K562 (cell line): ENCODE measurements around the gene SLC2A6.

Experiments
- ELK1 ChIP-seq: sonication (generic); formaldehyde crosslinking; IDR thresholded peaks from 2 replicates; pipeline ENCODE4 v1.8.1; 2022; ENCODE audit warnings: missing genetic modification reagents
- ETV6 ChIP-seq, 3 experiments: fragments of 150-350 bp in 1 of 3; sonication (generic) in 1 of 3; formaldehyde crosslinking in 1 of 3; IDR thresholded peaks; 2 replicates each; pipeline versions ENCODE4 v1.6.1 to v1.8.0; 2014 to 2022; ENCODE audit warnings: borderline replicate concordance in 2 of 3, low read depth in 2 of 3, antibody characterized with exemption in 1 of 3, low read length in 1 of 3, mild to moderate bottlenecking in 1 of 3, missing genetic modification reagents in 1 of 3
- GABPA ChIP-seq: fragments of 200-800 bp; sonication (Bioruptor generic); conservative IDR thresholded peaks from 2 replicates; pipeline ENCODE4 v1.6.1; 2016; ENCODE audit warnings: low read depth, missing genetic modification characterization, missing compliant biosample characterization
- NRF1 ChIP-seq, 2 experiments: fragments of 450-650 bp; IDR thresholded peaks in 1 of 2; conservative IDR thresholded peaks in 1 of 2; 2 replicates each; pipeline ENCODE4 v1.6.1; 2014; ENCODE audit warnings: mild to moderate bottlenecking in 2 of 2
- TEAD4 ChIP-seq, 2 experiments: sonication (generic) in 1 of 2; formaldehyde crosslinking in 1 of 2; IDR thresholded peaks; 2 replicates each; pipeline versions ENCODE4 v1.6.1 to v1.8.0; 2012 to 2022; ENCODE audit warnings: borderline replicate concordance in 1 of 2, inconsistent platforms in 1 of 2, low read length in 1 of 2, mild to moderate bottlenecking in 1 of 2, missing genetic modification reagents in 1 of 2
- YY1 ChIP-seq, 3 experiments: IDR thresholded peaks; 2 replicates each; pipeline ENCODE4 v1.6.1; 2011; ENCODE audit warnings: low read length in 2 of 3, mild to moderate bottlenecking in 2 of 3, moderate library complexity in 2 of 3, borderline replicate concordance in 1 of 3, control low read depth in 1 of 3, low read depth in 1 of 3; ENCODE audit not compliant: insufficient read depth in 3 of 3, insufficient replicate concordance in 2 of 3, control insufficient read depth in 1 of 3, insufficient read length in 1 of 3; ENCODE audit errors: extremely low read depth in 1 of 3
- ZC3H4 ChIP-seq: sonication (generic); formaldehyde crosslinking; IDR thresholded peaks from 2 replicates; pipeline ENCODE4 v1.9.0; 2021; ENCODE audit warnings: missing genetic modification reagents, borderline replicate concordance
- ZNF551 ChIP-seq: fragments of 250-450 bp; sonication (Bioruptor Pico); IDR thresholded peaks from 2 replicates; pipeline ENCODE4 v1.5.0; 2021; ENCODE audit warnings: mild to moderate bottlenecking, moderate library complexity
- TF ChIP-seq, protein P1 (sequence below): fragments of 150-350 bp; conservative IDR thresholded peaks from 2 replicates; pipeline ENCODE4 v1.6.1; 2014; ENCODE audit warnings: low read length
- TF ChIP-seq, protein P2 (sequence below), 3 experiments: IDR thresholded peaks in 2 of 3; conservative IDR thresholded peaks in 1 of 3; 2 replicates each; pipeline ENCODE4 v1.5.1; 2011 to 2012; ENCODE audit warnings: low read length in 3 of 3, mild to moderate bottlenecking in 3 of 3, control low read depth in 2 of 3, improper control_type of control experiment in 1 of 3, inconsistent platforms in 1 of 3, low read depth in 1 of 3, mixed read lengths in 1 of 3, moderate library complexity in 1 of 3; ENCODE audit not compliant: insufficient read depth in 2 of 3

DNA sequence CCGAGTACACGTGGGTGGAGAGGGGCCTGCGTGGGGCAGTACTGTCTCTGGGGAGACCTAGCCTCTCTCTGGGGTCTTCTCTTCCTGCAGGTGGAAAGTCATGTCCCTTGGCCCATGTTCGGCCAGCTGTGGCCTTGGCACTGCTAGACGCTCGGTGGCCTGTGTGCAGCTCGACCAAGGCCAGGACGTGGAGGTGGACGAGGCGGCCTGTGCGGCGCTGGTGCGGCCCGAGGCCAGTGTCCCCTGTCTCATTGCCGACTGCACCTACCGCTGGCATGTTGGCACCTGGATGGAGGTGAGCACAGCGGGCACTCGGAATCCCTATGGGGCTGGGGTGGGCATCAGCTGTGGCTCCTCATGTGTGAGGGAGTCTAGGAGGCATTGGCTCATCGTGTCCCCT is 24.6 kb downstream of the SLC2A6 start:
- no peak for TF ChIP-seq ZNF551 (CRISPR knock-in tag)
- no peak for TF ChIP-seq TEAD4 (IDR thresholded peaks at IDR 0.05; ENCODE audit: low read length)
- TF ChIP-seq TEAD4 (CRISPR knock-in tag; IDR thresholded peaks at IDR 0.05; ENCODE audit: borderline replicate concordance): no peak
- TF ChIP-seq ZC3H4 (CRISPR knock-in tag): no peak
- TF ChIP-seq NRF1 (conservative IDR thresholded peaks at IDR 0.05 in 1 of 2, IDR thresholded peaks at IDR 0.05 in 1 of 2): no peak
- TF ChIP-seq, protein P1, sequence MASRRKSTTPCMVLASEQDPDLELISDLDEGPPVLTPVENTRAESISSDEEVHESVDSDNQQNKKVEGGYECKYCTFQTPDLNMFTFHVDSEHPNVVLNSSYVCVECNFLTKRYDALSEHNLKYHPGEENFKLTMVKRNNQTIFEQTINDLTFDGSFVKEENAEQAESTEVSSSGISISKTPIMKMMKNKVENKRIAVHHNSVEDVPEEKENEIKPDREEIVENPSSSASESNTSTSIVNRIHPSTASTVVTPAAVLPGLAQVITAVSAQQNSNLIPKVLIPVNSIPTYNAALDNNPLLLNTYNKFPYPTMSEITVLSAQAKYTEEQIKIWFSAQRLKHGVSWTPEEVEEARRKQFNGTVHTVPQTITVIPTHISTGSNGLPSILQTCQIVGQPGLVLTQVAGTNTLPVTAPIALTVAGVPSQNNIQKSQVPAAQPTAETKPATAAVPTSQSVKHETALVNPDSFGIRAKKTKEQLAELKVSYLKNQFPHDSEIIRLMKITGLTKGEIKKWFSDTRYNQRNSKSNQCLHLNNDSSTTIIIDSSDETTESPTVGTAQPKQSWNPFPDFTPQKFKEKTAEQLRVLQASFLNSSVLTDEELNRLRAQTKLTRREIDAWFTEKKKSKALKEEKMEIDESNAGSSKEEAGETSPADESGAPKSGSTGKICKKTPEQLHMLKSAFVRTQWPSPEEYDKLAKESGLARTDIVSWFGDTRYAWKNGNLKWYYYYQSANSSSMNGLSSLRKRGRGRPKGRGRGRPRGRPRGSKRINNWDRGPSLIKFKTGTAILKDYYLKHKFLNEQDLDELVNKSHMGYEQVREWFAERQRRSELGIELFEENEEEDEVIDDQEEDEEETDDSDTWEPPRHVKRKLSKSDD: no peak
- TF ChIP-seq, protein P2, sequence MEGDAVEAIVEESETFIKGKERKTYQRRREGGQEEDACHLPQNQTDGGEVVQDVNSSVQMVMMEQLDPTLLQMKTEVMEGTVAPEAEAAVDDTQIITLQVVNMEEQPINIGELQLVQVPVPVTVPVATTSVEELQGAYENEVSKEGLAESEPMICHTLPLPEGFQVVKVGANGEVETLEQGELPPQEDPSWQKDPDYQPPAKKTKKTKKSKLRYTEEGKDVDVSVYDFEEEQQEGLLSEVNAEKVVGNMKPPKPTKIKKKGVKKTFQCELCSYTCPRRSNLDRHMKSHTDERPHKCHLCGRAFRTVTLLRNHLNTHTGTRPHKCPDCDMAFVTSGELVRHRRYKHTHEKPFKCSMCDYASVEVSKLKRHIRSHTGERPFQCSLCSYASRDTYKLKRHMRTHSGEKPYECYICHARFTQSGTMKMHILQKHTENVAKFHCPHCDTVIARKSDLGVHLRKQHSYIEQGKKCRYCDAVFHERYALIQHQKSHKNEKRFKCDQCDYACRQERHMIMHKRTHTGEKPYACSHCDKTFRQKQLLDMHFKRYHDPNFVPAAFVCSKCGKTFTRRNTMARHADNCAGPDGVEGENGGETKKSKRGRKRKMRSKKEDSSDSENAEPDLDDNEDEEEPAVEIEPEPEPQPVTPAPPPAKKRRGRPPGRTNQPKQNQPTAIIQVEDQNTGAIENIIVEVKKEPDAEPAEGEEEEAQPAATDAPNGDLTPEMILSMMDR (IDR thresholded peaks at IDR 0.05 in 2 of 3, conservative IDR thresholded peaks at IDR 0.05 in 1 of 3; ENCODE audit: insufficient read depth in 2 of 3, low read depth in 1 of 3, low read length in 3 of 3): no peak
- TF ChIP-seq YY1 (IDR thresholded peaks at IDR 0.05; ENCODE audit: borderline replicate concordance in 1 of 3, control insufficient read depth in 1 of 3, extremely low read depth in 1 of 3, insufficient read depth in 3 of 3, insufficient read length in 1 of 3, insufficient replicate concordance in 2 of 3, low read depth in 1 of 3, low read length in 2 of 3): no peak
- no peak for TF ChIP-seq ETV6 (IDR thresholded peaks at IDR 0.05; ENCODE audit: borderline replicate concordance in 1 of 2, low read depth in 2 of 2, low read length in 1 of 2)
- no peak for TF ChIP-seq ETV6 (CRISPR knock-in tag; IDR thresholded peaks at IDR 0.05; ENCODE audit: borderline replicate concordance)
- no peak for TF ChIP-seq ELK1 (CRISPR knock-in tag)
- no peak for TF ChIP-seq GABPA (tag)
